Urothelium cell line (cell line): ENCODE measurements around the gene ATP2B1.

ENCODE experiments used
- DNase-seq: peaks from one replicate; pipeline ENCODE4 v3.0.0; 2011; ENCODE audit warnings: low spot score, mixed read lengths
- FAIRE-seq: peaks from 2 replicates; lab custom pipeline; 2011; peaks lifted over from hg19 to GRCh38; lab: Jason Lieb, UNC

Gene ATP2B1

DNA sequence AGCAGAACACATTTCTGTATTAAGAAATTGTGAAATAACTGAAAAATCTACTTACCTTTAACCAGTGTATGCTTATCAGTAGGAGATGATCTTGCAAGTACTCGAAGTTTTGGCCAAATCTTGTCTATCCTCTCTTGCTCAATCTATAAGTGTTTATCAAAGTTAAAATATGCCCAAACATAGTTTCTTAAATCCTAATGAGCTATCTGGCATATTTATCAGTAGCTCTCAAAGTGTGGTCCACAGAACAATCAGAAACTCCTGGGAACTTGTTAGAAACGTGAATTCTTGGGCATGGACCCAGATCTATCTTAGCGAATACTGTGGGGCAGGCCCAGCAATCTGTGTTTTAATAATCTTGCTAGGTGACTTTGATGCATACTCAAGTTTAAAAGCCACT lies 98.3 kb downstream of the ATP2B1 start:
- no peak for DNase-seq
- FAIRE-seq = no peak

DNA sequence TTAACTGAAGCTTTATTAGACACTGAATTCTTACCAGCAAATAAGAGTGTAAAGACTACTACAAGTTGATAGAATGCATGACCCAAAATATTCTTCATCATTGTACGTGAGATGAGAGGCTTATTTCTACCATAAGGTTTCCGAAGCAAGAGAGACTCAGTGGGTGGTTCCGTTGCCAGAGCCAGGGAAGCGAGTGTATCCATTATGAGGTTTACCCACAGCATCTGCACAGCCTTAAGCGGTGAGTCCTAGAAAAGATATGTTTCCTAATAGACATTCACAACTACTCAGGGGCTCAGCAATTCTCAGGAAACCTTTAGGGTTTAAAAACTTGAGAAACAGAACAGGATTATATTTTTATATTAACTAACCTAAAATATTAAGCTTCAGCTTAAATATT lies 105.0 kb downstream of the ATP2B1 start:
- no peak for FAIRE-seq
- DNase-seq = no peak

DNA sequence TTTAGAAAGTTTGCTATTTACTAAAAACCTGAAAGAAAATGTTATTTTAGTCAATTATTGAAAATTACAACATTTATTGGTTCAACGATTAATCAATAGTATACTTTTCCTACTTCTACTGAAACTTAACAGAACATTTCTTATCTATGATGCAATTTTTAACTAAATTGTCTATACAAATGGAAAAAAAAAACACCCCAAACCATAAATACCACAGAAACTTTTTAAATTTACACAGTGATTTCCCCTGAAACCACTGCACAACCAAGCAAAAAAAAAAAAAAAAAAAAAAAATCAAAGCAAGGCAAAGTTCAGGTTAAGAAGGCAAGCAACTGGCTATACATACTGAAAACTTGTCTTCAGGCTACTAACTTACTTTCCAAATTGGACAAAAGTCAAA lies 110.9 kb downstream of the ATP2B1 start:
- DNase-seq (no peak), FAIRE-seq (no peak)

DNA sequence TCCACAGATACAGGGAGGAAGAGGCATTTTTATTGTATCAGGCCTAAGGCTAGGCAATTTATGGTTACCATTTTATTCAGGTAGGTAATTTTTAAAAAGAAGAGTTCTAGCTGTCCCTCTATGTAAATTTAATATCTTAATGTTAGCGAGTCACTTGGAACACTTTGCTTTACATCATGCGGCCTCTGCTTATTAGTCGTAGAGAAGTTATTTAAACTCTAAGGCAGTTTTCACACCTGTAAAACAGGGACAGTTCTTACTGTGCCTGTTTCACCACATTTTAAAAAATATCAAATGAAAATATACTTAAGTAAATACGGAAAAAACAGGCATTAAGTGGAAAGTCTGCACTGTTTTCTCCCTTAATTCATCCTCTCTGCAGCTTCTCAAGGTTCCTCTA lies 111.4 kb downstream of the ATP2B1 start:
- no peak for FAIRE-seq
- DNase-seq = no peak

DNA sequence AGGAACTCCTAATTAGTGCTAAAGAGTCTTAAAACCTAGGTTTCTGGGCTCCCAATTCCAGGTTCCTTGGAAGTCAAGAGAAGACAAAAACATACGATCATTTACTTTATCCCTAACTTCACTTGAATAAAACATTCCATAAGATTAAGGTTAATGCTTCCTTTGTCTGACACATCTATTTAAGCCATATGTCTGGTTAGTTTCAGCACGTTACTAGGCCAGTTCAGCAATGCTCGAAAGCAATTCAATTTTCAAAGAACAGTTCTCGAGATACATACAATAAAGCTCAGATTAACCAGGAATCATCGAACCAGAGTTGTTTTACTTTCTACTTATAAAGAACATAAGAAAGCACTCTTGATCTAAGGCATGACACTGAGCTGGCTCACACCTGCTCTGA lies 114.8 kb downstream of the ATP2B1 start:
- no peak for DNase-seq
- FAIRE-seq = no peak

DNA sequence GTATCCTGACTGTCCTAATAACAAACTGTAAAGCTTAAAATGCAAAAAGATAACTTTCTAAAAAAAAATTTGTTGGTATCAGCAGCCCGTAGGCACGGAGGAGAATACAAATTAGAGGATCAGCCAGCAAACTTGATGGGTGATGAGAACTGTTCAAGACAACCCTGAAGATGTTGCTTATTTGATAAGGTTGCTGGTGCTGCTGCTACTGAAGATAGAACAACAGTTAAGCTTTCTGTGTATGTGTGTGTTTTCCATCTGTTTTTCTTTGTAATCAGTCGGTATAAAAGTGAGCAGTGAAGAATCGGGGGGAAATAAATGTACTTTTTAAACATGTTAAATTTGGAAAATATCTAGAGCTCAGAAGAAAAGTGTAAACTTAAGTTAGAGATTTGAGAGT lies 115.4 kb downstream of the ATP2B1 start:
- FAIRE-seq (no peak), DNase-seq (no peak)

DNA sequence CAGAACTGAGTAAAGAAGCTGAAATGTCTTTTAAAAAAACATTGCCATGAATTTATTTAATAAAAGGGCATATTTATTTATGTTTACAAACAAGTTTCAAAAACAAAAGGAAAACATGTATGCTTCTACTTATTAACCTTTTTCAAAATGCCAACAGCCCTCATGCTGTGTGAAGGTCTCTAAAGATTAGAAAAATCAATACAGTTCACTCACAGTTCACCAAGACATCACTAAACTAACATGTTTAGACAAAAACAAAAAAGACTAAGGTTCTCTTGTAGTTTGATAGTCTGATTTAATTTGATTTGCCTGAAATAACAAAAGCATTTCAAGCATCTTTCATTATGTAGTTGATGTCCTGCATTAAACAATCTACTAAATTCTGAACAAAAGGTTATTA lies 118.9 kb downstream of the ATP2B1 start:
- FAIRE-seq (no peak), DNase-seq (no peak)

DNA sequence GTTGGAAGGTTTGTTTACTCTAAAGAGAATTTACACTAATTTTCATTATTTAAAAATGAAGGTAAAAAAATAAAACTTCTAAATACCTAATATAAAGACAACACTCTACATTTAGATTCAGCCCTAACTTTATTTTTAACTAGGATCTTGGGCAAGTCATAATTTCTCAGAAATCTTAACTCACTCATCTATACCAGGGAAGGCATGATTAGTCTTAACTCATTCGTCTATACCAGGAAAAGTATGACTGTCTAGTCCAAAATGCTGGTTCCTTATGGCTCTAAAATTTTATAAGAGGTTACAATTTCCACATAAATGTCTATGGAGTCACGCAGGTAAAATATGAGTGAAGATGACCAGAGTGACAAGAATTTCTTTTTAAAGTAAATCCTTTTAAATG lies 130.1 kb downstream of the ATP2B1 start:
- DNase-seq (no peak), FAIRE-seq (no peak)

DNA sequence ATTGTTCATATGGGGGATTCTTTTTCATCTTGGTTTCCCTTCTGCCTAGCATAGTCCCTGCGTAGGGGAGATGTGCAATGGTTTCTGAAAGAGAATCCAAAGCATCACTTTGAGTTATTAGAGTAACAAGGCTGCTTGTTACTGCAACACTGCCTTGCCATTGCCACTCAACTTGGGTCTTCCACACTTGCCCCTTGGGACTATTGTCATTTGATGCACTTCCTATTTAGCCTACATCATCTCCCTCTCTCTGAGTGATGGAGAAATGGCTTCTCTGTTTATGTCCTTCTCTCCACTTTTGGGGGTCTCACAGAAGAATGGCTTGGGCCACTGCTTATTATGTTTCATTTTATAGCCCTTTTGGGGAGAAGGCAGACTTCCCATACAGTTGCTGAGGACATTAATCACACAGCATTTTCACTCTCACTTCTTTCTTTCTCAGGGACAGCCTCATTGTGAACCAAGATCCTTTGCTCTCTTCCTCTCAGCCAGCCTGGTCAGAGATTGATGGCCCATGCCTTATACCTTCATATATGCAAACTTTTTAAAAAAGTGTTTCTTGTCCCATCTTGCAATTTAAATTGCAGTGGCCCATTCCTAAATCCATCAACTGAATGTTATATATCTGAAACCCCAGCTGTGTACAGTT lies 131.9 kb downstream of the ATP2B1 start:
- FAIRE-seq (no peak), DNase-seq (no peak)

DNA sequence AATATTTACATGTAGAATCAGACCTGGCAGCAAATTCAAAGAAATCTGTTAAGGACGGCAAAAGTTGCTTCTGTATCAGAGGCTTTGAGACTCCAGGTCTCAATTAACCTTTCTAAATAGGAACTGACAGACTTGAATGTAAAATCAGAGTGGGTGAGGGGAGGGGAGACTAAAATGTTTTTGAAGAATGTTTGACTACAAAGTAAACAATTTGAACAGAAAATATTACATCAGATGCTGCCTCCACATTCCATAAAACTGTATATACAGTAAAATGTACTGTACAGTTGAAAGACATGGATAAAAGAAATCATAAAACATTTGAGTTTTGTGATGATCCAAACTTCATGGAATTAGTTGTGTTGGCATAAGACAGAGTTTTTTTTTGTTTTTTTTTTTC lies 133.3 kb downstream of the ATP2B1 start:
- FAIRE-seq = no peak
- DNase-seq = no peak

DNA sequence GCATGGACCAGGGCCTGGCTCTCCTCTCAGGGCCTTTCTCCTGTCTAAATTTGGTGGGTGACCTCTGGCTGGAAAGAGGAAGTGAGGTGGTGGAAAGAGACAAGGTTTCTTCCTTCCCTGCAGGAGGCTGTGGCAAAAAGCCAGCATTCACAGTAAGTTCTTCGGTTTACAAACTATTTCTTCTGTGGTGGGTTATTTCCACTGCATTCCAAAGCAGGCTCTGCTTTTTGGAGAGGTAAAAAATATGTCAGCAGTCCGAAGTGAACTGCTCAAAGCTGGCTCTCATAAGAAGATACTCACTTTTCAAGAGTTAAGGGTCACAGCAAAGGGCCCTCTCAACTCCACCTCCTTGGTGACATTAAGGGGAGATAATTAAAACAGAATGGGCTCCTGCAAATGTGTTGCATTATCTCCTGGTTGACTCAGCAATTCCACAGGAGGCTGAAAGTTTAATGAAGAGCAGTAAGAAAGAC lies 133.9 kb downstream of the ATP2B1 start:
- DNase-seq (no peak), FAIRE-seq (no peak)

DNA sequence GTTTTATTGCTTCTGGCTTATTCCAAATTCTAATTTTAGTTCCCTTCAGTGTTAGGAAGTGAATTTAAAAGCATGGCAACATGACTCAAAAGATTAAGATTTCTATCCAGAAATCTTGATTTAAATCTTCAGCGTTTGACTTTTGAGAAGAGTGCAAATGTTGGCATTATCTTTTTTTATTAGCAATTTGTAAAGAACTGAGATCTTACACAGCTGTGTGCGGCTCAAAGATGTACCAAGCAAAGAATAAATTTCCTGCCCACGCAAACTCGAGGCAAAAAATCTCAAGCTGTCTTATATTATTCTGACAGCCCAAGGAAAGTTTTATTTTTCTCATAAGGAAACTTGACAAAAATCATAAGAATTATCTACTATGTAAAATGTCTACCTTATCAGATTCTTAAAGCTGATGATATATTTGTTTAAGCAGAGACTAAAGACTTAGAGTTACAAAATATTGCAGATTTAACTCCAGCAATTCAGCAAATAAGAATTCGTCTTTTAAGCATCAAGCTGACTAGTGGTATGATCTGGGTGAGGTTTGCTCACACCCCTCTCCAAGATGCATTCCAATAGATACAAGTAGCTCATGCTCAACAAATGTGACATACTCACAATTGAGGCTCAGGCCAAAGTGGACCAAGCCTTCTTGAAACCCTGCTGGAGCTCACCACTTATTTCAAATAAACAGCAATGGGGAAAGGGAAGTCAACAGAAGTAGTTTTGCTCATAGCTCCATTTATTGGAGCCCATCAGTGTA lies 135.4 kb downstream of the ATP2B1 start:
- no peak for FAIRE-seq
- no peak for DNase-seq

DNA sequence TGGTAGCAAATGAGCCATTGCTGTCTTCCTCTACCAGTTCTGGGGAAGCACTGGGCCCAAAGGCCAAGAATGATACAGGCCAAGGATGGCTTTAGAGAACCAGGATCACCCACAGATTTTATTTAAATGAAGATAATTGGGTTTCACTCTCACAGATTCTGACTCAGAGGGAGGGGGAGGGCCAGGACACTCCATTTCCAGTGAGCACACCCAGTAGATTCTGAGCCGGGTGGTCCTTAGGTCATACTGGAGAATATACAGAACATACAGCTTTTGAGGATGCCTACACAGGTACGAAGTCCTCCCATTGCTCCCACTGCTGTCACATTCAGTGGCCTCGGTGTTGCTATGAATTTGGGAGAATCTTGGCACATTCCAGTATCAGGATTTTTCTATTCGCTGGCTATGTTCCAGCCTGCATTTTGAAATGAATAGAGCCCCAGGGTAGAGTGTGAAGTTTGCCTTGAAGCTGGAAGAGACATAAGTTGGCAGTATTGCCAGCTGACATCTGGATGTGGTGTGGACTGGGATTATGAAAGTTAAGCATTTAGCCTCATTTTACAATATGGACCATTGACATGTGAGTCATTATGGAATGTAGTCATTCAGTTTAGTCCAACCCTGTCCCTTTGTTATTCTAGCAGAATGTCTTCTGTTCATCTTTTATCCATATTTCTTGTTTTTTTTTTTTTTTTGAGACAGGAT lies 137.0 kb downstream of the ATP2B1 start:
- DNase-seq (no peak), FAIRE-seq (no peak)

DNA sequence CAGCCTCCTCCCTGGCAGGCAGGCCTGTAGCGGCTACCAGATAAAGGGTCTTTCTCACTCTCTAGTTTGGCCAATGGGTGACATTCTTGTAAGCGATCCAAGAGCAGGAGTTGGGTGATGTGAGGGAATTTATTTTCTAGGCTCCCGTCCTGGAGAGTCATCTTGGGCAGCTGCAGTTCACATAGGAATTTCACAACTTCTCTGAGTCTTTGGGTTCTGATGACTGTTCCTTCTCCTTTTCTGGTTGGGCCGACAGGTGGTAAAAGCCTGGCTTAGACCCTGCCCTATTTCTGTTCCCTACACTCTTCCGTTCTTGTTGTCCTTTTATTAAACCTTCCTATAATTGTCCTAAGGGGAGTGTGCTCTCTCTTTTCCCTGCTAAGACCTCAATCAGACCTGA lies 140.2 kb downstream of the ATP2B1 start:
- no peak for FAIRE-seq
- DNase-seq = no peak

DNA sequence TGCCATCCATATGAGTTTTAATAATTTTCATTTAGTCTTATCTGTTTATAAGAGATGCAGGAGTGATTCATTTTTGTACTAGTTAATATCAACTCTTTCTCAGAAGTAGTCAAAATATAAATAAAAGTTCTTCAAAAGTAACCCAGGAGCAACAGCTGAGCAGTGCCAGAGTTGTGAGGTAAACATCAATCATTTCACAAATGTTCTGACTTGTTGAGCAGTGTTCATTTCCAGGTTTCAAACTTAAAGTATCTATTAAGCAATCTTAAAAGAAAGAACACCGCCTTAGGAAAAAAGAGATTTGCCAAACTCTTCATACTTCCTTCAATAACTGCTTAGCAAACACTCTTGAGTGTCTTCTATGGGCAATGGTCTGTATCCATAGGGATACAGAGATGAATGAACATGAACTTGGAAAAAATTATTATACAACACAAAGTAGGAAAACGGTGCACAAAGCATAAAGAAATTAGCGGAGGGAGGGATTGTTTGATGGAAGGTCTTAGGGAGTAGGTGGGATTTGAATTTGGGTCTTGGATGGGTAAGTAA lies 140.9 kb downstream of the ATP2B1 start:
- no peak for FAIRE-seq
- no peak for DNase-seq

DNA sequence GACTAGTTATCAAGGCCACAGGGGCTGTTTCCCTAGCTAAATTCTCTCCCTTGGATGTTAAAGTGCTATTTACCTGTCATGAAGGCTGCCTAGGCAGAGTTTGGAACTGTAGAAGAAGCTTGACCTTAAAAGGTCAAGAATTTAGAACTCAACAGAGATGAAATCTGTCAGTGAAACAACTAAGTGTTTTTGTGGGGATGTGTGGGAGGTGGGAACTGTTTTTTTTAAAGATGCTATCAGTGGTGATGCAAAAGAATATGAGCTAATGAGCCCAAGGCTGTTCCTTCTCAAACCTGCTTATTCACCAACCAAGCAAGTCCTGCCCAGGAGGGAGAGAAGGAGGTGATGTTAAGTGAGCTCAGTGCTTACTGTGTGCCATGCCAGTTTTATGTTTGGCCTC lies 142.0 kb downstream of the ATP2B1 start:
- FAIRE-seq (no peak), DNase-seq (no peak)

DNA sequence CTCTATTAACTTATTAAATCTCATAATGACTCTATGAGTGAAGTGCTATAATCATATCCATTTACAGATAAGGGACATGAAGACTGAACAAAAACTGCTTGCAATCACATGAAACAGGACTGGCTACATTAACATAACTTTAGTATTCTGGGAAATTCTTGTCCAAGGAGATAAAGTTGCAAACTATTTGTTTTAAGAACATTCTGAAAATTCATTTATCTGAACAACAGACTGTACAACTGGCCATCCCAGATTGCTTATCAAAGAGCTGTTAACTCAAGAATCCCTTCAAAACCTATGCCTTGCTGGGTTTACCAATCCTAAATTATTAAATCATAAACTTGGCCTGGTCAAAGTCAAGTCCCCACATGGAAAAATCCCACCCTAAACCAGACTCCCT lies 143.6 kb downstream of the ATP2B1 start:
- FAIRE-seq = no peak
- no peak for DNase-seq

DNA sequence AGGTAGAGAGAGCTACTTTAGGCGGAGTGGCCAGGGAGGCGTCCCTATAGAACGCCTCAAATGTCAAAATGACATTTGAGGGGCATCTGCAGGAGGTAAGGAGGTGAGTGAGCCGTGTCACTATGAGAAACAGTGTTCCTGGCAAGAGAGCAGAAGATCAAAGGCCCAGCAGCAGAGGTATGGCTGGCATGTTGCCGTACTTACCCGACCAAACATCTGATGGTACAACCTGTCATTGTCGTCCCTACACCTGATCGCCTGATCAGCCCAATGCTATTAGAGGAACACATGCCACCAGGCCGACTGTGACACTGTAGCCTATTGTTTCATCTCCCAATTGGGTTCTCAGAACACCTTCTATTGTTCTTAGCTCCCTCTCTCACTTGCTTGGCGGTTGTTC lies 148.9 kb downstream of the ATP2B1 start:
- FAIRE-seq = no peak

DNA sequence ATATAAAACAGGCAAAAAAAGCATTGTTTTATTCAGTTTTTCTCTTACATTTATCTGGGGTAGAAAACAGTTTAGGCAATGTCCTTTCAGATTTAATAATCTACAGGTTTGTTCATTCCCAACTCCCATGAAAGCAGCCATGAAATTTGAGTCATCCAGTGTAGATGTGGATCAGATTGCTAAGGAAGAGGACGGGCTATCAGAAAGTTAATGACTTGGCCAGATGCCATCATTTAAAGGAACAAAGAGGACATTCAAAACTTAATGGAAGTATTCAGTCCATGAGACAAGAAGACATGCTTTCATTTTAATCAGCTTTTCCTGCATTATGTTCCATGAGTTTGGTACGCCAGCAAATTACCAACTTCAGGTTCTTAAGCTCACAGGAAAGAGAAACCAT lies 151.7 kb downstream of the ATP2B1 start:
- FAIRE-seq (no peak), DNase-seq (no peak)

More for the DNA sequence above, 148.9 kb downstream of the ATP2B1 start:
- no peak for DNase-seq

DNA sequence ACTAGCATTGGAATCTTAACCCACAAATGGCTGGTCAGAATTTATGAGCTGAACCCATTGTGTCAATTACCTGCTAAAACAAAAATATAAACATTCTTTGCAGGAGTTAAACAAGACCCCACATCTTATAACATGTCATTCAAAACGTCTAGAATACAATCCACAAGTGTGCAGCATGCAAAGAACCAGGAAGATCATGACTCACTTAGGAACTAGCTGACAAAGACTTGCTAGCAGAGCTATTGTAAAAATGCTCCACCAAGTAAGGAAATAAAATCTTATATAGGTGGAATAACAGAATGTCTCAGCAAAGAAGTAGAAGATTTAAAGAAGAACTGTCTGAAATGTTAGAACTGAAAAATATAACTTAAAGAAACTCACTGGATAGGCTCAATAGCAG lies 156.3 kb downstream of the ATP2B1 start:
- DNase-seq (no peak), FAIRE-seq (no peak)

DNA sequence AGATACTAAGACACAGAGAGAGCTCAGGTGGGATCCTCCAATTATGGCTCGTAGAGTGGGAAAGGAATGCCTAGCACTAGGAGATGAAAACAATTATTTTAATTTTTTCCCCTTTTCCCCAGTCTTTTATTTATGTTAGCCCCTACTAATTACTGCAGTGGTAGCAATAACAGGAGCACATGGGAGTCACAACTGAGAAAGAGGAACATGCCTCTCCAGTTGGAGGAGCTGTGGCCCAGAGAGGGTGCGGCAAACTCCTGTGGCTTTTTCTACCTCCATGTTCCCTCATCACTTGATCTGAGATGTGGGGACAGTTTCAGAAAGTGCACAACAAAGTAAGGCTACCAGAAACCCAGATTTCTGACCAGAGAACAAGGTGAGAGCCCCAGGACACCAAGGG lies 156.9 kb downstream of the ATP2B1 start:
- DNase-seq = no peak
- no peak for FAIRE-seq

DNA sequence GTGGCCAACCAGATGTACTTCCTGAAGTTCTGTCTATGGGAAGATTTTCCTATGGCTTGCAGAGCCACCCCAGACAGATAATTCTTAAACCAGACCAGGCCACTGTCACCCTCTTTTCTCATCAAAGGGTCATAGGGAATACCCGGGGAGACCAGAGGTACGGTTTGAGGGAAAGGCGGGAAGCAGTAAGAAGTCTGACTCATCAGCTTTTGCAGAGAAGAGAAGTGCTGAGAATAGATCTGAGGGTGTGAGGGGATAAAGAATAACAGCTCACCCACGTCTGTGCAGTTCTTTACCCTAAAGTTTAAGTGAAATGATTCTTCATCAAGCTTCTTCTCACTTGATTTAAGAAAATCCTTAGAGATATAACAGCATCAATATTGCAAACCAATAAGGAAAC lies 161.5 kb downstream of the ATP2B1 start:
- no peak for DNase-seq
- FAIRE-seq = no peak
